GM18505 (cell line): Measurements from ENCODE around the gene TC2N.
"Not testable (repeated sequence)": the region's sequence is repeated elsewhere in the genome, so short reads cannot be mapped to it uniquely, and the experiment has no call there.

ENCODE experiments used
- ATAC-seq: cut with Tn5 transposase; IDR thresholded peaks from one replicate; pipeline ENCODE4 v1.9.1; 2021; ENCODE audit not compliant: unreplicated experiment
- POLR2A ChIP-seq: IDR thresholded peaks from 4 replicates; pipeline ENCODE4 v1.6.1; 2011; ENCODE audit warnings: borderline replicate concordance; ENCODE audit not compliant: insufficient read depth, insufficient read length; ENCODE audit errors: extremely low read depth

TC2N gene

DNA sequence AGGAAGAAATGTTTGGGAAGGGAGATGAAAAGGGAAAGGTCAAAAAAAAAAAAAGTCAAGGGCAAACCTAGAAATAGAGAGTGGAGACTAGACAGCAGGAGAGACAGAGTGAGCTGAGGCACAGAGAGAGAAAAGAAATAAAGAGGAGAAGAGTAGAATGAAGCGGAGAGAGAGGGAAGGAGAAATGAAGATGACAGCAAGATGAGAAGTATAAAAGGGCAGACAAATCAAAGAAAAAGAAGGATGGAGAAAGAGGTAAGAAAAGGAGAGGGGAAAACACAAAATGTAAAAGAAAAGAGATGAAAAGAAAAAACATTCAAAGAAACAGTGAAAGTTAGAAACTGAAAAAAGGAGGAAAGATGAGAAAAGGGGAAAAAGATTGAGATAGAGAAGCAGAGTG, 53.0 kb downstream of the TC2N start:
- TF ChIP-seq POLR2A, result no peak
- ATAC-seq, result no peak

DNA sequence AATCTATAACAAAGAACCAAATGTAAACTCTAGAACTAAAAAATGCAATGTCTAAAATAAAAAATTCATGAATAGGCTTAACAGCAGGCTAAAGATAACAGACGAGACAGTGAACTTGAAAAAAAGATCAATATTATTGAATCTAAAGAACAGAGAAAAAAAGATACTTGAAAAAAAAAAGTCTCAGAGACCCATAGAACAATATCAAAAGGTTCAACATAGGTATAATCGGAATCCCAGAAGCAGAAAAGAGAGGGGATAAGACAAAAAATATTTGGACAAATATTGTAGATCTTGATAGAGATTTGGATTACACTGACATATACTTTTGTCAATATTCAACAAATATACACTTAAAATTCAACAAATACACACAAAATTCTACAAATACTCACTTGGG, 56.6 kb downstream of the TC2N start:
- TF ChIP-seq POLR2A, result no peak
- no peak for ATAC-seq

DNA sequence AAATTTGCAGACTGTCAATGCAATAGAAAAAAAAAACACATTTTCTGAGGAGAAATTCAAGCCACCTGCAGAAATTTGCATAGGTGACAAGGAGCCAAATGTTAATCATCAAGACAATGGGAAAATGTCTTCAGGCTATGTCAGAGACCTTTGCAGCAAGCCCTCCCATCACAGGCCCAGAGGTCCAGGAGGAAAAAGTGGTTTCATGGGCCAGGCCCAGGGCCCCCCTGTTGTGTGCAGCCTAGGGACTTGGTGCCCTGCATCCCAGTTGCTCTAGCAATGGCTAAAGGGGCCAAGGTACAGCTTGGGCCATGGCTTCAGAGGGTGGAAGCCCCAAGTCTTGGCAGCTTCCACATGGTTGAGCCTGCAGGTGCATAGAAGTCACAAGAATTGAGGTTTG, 60.6 kb downstream of the TC2N start:
- ATAC-seq, result no peak
- TF ChIP-seq POLR2A, result no peak

DNA sequence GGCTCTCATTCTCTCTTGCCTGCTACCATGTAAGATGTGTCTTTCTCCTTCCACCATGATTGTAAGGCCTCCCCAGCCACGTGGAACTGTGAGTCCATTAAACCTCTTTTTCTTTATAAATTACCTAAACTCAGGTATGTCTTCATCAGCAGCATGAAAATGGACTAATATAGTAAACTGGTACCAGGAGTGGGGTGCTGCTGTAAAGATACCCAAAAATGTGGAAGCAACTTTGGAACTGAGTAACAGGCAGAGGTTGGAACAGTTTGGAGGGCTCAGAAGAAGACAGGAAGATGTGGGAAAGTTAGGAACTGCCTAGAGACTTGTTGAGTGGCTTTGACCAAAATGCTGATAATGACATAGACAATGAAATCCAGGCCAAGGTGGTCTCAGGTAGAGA, 61.2 kb downstream of the TC2N start:
- not testable (repeated sequence) for ATAC-seq

DNA sequence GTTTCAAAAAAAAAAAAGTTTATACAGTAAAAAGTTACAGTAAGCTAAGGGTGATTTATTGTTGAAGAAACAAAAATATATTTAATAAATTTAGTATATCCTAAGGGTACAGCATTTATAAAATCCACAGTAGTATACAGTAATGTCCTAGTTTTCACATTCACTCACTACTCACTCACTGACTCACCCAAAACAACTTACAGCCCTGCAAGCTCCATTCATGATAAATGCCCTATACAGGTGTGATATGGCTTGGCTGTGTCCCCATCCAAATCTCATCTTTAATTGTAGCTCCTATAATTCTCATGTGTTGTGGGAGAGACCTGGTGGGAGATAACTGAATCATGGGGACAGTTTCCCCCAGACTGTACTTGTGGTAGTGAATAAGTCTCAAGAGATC, 61.7 kb downstream of the TC2N start:
- ATAC-seq, result no peak
- TF ChIP-seq POLR2A, result no peak

DNA sequence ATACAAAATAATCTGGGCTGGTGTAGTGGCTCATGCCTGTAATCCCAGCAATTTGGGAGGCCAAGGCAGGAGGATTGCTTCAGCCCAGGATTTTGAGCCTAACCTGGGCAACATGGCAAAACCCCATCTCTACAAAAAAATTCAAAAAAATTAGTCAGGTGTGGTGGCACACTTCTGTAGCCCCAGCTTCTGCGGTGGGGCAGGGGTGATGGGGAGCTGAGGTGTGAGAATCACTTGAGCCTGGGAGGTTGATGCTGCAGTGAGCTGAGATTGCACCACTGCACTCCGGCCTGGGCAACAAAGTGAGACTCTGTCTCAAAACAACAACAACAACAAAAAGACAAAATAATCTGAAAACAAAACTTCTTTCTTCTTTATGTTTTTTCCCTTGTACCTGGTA, 66.0 kb downstream of the TC2N start:
- no peak for ATAC-seq
- TF ChIP-seq POLR2A, result no peak

DNA sequence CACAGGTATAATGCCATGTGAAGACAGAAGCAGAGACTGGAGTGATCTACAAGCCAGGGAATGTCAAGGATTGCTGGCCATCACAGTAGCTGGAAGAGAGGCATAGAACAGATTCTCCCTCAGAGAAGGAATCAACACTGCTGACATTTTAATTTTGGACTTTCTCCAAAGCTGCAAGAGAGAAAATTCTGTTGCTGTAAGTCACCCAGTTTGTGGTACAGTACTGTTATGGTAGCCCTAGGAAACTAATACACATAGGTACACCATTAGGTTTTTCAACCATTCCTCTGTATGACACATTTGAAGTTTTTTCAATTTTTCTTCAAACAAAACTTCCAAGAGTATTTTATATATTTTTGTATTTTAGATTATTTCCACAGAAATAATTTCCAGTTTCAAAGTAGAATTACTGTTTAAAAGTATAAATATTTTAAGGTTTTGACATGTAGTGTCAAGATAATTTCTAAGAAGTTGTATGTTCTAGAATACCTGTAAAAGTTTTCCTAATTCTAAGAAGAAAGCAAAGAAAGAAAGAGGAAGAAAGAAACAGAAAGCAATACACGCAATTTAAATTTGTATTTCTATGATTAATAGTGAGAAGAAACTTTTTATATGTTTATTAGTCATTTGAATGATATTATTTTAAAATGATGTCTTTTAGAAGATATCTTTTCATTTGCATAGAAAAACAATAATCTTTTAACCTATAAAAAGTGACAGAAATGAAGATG, 70.6 kb downstream of the TC2N start:
- no peak for TF ChIP-seq POLR2A
- ATAC-seq, result no peak

DNA sequence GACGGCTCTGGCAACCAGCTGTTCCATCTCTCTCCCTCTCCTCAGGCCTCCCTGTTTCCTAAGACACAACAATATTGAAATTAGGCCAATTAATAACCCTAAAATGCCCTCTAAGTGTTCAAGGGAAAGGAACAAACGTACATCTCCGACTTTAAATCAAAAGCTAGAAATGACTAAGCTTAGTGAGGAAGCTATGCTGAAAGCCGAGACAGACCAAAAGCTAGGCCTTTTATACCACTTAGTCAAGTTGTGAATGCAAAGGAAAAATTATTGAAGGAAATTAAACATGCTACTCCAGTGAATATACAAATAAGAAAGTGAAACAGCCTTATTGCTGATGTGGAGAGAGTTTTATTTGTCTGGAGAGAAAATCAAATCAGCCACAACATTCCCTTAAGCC, 73.6 kb downstream of the TC2N start:
- no peak for ATAC-seq
- TF ChIP-seq POLR2A, result no peak

DNA sequence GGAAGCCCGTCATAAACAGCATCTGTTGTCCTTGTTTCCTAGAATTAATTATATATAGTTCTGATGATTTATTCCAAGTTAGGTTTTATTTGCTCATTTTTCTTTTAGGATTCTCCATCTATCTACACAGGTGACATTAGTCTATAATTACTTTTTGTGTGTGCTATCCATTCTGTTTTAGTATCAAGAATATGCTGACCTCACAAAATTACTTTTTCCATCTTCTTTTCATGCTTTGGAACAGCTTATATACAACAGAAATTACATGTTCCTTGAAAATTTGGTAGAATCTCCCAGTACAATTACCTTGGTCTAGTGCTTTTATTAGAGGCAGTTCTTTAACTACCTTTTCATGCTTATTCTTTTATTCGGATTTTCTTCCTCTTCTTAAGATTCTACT, 81.1 kb downstream of the TC2N start:
- no peak for ATAC-seq
- no peak for TF ChIP-seq POLR2A

DNA sequence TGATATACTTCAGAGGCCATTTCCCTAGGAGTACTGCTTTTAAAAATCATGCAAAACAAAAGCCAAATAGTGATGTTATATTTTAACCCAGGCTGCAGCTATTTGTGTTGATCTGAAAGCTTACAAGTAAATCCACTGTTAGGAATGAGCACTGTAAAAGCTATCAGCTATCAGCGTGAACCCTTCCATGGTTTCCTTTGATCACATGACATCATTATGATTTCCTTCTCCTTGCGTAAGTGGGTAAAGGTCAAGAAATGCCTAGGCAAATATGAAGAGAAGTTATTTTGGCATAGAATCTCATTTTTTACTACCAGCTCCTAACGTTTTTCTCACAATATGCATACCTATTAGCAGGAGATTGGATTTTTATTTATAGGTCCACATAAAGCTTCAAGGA, 86.9 kb downstream of the TC2N start:
- no peak for ATAC-seq
- TF ChIP-seq POLR2A, result no peak

DNA sequence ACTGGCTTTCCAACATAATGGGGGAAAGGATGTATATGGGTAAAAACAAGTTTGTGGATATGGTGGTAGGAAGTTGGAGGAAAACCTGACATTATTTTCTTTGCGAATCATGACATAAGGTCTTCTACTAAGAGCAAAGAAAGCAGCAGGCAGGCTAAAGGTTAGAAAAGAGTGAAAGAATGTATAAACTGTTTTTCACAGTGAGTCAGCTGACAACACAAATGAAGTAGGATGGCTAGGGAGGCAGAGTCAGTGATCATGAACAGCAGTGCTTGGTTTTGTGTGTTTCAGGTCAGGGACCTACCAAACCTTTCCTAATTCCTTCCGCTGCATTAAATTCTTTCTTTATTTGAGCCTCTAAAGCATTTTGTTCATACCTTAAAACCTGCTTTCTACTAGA, 89.1 kb downstream of the TC2N start:
- no peak for TF ChIP-seq POLR2A
- no peak for ATAC-seq

DNA sequence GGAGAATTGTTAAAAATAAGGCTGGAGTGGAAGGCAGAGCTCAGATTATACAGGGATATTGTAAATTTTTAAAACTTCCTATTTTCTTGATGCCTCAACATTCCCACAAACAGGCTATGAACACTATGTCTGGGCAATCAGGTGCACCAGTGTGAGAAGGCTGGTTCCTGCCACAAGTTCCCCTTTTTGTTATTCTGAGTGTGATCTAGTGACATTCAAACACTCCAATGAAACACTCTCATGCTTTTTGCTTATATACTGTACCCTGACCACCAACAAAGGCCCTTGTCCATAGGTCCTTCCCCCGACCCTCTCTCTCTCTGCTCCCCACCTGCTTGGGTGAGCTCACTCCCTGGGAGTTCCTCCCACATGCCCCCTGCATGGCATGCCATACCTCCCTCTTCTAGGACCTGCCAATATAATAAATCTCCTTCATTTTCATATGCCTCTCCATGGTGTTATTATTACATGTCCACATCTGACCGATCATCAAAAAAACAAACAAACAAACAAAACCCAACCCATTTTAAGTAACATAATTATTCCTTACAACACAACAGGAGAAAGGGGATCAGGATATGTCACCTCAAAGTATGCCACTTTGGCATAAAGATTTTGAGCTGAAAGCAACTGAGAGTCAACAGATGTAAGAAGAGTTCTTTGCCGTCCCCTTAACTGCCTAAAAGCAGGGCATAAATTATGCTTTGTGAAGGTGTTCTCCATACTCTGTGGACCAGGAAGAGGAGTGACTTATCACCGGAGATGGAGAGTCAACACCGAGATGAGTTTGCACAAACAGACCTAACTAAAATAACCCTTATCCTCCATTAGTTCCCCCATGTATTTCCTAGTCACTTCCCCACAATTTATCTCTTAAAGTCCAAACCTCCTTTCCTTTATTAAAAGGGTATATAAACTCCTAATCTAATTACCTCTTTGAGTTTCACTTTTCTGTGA, 92.9 kb downstream of the TC2N start:
- TF ChIP-seq POLR2A, result no peak
- ATAC-seq, result no peak

DNA sequence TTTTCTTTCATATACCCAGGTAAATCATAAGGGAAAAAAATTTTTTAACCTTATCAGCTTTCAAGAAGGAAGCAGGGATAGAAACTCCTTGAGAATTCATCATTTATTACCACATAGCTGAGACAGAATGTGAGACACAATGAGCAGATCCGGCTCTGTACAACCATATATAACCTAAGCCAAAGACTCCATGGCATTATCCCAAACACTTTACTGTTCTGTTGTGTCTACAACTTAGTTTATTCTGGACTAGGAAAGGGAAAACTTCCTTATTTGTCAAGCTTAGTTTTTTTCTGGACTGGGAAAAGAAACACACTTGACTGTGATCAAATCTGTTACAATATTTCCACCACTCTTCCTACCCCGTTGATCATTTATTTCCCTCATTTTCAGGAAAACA, 97.2 kb downstream of the TC2N start:
- TF ChIP-seq POLR2A, result no peak
- no peak for ATAC-seq
